ENCODE data around the gene LETM1. TPM values are rescaled to one million over a fixed set of nuclear protein-coding genes. Genes with fewer than 3 reads are reported as not detected.

The LETM1 gene
- total RNA-seq, 3 donors from 2014 or later = 31.0 to 42.9 (median 32.5) TPM

DNA sequence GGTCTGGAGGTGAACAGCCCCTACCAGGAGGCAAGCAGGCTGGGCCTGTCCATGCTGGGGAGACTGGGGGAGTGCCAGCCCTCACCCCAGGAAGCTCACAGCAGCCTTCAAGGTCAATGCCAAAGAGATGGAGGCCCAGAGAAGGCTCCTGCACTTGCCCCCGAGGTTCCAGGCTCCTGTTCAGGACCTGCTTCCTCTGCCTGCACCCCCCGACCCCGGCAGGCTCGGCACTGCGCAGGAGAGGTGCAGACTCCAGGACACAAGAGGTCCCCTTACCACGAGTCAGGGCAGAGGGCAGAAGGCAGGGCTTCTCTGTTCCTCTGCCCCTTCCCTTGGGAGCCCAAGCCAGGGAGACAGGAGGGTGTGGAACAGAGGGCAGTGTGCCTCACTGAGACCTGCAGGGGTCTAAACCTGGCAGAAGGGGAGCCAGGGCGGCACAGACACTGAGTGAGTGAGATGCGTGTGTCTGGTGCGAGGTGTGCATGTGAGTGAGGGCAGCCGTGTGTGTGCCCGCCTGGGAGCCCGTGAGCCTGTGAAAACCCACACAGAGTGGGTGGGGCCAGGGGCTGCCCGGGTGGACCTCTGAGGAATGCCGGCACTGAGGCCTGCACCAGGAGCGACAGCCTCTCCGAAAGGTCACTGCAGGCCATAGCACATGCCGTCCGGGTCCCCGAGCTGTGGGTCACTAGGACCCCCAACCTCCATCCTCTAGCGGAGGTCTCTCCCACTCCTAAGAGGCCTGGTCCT is 93.5 kb downstream of the LETM1 start:
- TF ChIP-seq POLR2A (IDR thresholded peaks at IDR 0.05) = no peak
- peaks cover 0 to 6% of the 10 kb centered on the region in 2 donors for H3K4me1 ChIP-seq
- H3K36me3 ChIP-seq = no peaks in the 10 kb centered on the region
- no peak overlapping the region for H3K27ac ChIP-seq
- no peak overlapping the region for H3K4me3 ChIP-seq
- peaks cover 0 to 4% of the 10 kb centered on the region in 2 donors for H3K27me3 ChIP-seq
- intact Hi-C loops (cut with DNase I; ENCODE audit: low total_unique reads) = loop anchor here (5.0 kb wide), 1 partner anchor 825 kb away; no protein-coding TSS in a partner anchor
- H3K9me3 ChIP-seq = no peaks in the 10 kb centered on the region
- DNase-seq (ENCODE audit: low spot score in 2 of 2) = no peak

Other genes starting within 250 kb of the LETM1 start
- gene FAM53A, start 171.8 kb downstream of the LETM1 start, total RNA-seq = 1 to 10 TPM; 3.7 to 7.2 (median 4.6) TPM
- 10 to 100 TPM; 45.1 to 52.0 (median 45.6) TPM for gene SLBP, start 143.8 kb downstream of the LETM1 start, total RNA-seq
- 10 to 100 TPM; 40.5 to 47.3 (median 41.6) TPM for gene TMEM129, start 134.8 kb downstream of the LETM1 start, total RNA-seq
- gene TACC3, start 134.6 kb downstream of the LETM1 start, total RNA-seq = 1 to 10 TPM; 4.1 to 7.8 (median 4.9) TPM
- gene FGFR3, start 62.9 kb downstream of the LETM1 start, total RNA-seq = 1 to 10 TPM in 2 of 3 donors, under 1 TPM in 1; 0.80 to 3.5 (median 2.0) TPM
- 10 to 100 TPM; 24.6 to 36.7 (median 30.8) TPM for gene NSD2, start 15.2 kb upstream of the LETM1 start, total RNA-seq
- gene NELFA, start 152.8 kb upstream of the LETM1 start, total RNA-seq = 10 to 100 TPM; 14.1 to 22.0 (median 18.4) TPM
- gene NAT8L, start 203.2 kb upstream of the LETM1 start, total RNA-seq = 10 to 100 TPM in 1 of 3 donors, 1 to 10 TPM in 2; 2.5 to 13.6 (median 2.9) TPM